Body of pancreas (tissue), 4 donors: ENCODE measurements around the gene ABCA8. TPM values are rescaled to one million over a fixed set of nuclear protein-coding genes. Genes with fewer than 3 reads are reported as not detected.
"Not testable (repeated sequence)": the region's sequence is repeated elsewhere in the genome, so short reads cannot be mapped to it uniquely, and the experiment has no call there.

Experiments
- ATAC-seq: fragments of 150-250 bp; one replicate; pipeline ENCODE4 v1.9.1; 2016
- DNase-seq, 4 donors: peaks; one replicate each; pipeline ENCODE4 v3.0.0-alpha.2; 2019
- H3K27ac ChIP-seq, 4 donors: fragments of 200-600 bp; sonication (generic); 1 replicate in 3 of 4; 2 replicates in 1 of 4; pipeline versions ENCODE4 v1.5.1 to v1.6.1; 2016 to 2019; ENCODE audit warnings: mild to moderate bottlenecking in 1 of 4, mixed read lengths in 1 of 4, moderate library complexity in 1 of 4
- H3K27me3 ChIP-seq, 2 donors: fragments of 200-600 bp; sonication (generic); one replicate each; pipeline ENCODE4 v1.6.0; 2016; ENCODE audit warnings: mild to moderate bottlenecking in 1 of 2
- H3K36me3 ChIP-seq, 2 donors: fragments of 200-600 bp; sonication (generic); replicated peaks in 1 of 2; 2 replicates each; pipeline ENCODE4 v1.5.1; 2016; ENCODE audit warnings: low read depth in 2 of 2; ENCODE audit not compliant: insufficient read depth in 1 of 2
- H3K4me1 ChIP-seq: fragments of 200-600 bp; sonication (generic); one replicate; pipeline ENCODE4 v1.6.0; 2016
- H3K4me3 ChIP-seq, 2 donors: fragments of 200-600 bp; sonication (generic); 1 replicate in 1 of 2; 2 replicates in 1 of 2; pipeline ENCODE4 v1.5.1; 2016 to 2019
- H3K9me3 ChIP-seq, 3 donors: fragments of 200-600 bp; sonication (generic); 1 replicate in 2 of 3; 2 replicates in 1 of 3; pipeline ENCODE4 v1.5.1; 2016
- POLR2A ChIP-seq, 3 donors: fragments of 450-650 bp; IDR thresholded peaks; one replicate each; pipeline ENCODE4 v1.6.1; 2016; ENCODE audit warnings: antibody characterized with exemption in 3 of 3, mild to moderate bottlenecking in 2 of 3
- WGBS, 2 donors: methylation state at CpG; one replicate each; pipeline ENCODE4 v1.1.5; 2017; 5-methylcytosine and 5-hydroxymethylcytosine counted together
- intact Hi-C: fragments of 100-400 bp; cut with DNase I; formaldehyde crosslinking; loops from one replicate; pipeline ENCODE4 v1.15.1; 2023
- total RNA-seq, 2 donors: library from RNA; depleted of rRNA; stranded (reverse); fragments of >200 nt; gene quantifications; one replicate each; pipeline ENCODE4 v1.1.0, GENCODE V29; 2016
- TF ChIP-seq, protein P1 (sequence below), 7 experiments: fragments of 450-650 bp in 4 of 7; fragments of 200-600 bp in 3 of 7; sonication (generic) in 3 of 7; IDR thresholded peaks; one replicate each; pipeline ENCODE4 v1.5.1; 2016 to 2019; ENCODE audit warnings: antibody characterized with exemption in 7 of 7

Gene ABCA8
- total RNA-seq, 2 donors from 2014 or later = 10.4 to 16.8 TPM

DNA sequence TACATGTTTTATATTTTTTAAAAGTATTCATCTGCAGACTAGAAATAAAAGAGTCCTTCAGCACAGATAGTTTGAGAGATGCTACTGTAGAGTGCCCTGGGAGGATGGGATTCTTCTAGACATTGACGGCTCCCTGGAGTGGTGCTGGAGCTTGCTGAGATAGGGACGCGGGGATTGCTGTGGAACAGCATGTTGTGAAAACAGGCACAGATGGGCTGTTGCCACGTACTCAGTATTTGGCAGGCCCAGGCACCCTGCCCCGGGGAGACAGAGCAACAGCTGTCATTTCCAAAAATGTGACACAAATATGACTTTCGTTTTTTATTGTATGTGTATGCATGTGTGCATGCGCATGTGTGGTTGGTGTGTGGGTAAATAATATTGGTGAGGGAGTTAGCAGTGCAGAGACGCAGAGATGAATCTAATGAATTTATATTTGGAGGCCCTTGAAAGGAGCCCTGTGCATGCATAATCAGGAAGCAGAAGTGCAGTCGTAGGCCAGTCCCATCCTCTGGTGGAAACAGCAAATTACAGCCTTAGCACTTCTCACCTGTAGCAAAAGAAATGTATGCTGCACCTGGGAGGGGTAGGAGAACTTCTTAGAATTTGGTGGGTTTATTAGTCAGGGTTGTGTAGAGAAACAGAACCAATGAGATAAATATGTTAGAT lies 6.2 kb upstream of the ABCA8 start:
- WGBS, 2 donors = 68 to 74% methylated on average over 9 of the region's 9 CpGs
- Histone ChIP-seq H3K9me3 (peaks cover 0 to 5% (median 0%) of the 10 kb centered on the region in 3 donors), H3K27ac (no peak overlapping the region), H3K4me1 (no peaks in the 10 kb centered on the region), H3K4me3 (no peak overlapping the region), H3K36me3 (no peaks in the 10 kb centered on the region), H3K27me3 (no peaks in the 10 kb centered on the region)
- TF ChIP-seq, protein P1, sequence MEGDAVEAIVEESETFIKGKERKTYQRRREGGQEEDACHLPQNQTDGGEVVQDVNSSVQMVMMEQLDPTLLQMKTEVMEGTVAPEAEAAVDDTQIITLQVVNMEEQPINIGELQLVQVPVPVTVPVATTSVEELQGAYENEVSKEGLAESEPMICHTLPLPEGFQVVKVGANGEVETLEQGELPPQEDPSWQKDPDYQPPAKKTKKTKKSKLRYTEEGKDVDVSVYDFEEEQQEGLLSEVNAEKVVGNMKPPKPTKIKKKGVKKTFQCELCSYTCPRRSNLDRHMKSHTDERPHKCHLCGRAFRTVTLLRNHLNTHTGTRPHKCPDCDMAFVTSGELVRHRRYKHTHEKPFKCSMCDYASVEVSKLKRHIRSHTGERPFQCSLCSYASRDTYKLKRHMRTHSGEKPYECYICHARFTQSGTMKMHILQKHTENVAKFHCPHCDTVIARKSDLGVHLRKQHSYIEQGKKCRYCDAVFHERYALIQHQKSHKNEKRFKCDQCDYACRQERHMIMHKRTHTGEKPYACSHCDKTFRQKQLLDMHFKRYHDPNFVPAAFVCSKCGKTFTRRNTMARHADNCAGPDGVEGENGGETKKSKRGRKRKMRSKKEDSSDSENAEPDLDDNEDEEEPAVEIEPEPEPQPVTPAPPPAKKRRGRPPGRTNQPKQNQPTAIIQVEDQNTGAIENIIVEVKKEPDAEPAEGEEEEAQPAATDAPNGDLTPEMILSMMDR (IDR thresholded peaks at IDR 0.05) = no peak
- TF ChIP-seq POLR2A (IDR thresholded peaks at IDR 0.05) = no peak
- ATAC-seq (no peak), DNase-seq (no peak)
- intact Hi-C loops = no loop called here

DNA sequence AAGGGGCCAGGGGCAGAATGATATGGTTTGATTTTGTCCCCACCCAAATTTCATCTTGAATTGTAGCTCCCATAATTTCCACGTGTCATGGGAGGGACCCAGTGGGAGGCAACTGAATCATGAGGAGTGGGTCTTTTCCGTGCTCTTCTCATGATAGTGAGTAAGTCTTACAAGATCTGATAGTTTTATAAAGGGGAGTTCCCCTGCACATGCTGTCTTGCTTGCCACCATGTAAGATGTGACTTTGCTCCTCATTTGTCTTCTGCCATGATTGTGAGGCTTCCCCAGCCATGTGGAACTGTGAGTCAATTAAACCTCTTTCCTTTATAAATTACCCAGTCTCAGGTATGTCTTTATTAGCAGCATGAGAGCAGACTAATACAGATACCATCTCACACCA lies 3.9 kb upstream of the ABCA8 start:
- ATAC-seq, H3K27me3 ChIP-seq, H3K27ac ChIP-seq, H3K4me3 ChIP-seq, H3K36me3 ChIP-seq, H3K9me3 ChIP-seq, intact Hi-C loops, DNase-seq, H3K4me1 ChIP-seq: not testable (repeated sequence)
- WGBS, 2 donors = 95 to 100% methylated on average over 2 of the region's 2 CpGs

DNA sequence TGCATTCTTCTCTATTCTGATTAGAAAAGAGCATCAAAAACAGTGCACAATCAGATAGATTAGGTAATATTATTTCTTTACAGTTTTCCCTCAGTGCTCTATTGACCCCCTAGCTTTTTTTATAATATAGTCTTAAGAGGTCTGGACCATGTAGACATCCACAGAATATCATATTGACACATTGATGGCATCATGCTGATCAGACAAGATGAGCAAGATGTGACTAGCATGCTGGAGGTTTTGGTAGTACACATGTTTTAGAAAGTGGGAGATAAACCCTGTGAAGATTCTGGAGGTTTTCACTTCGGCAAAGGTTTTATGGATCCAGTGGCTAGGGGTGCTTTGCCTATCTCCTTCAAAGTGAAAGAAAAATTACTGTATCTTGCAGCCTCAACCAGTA lies 2.8 kb upstream of the ABCA8 start:
- Histone ChIP-seq H3K27me3 (no peaks in the 10 kb centered on the region), H3K27ac (no peak overlapping the region), H3K36me3 (no peaks in the 10 kb centered on the region), H3K9me3 (peaks cover 0 to 5% (median 0%) of the 10 kb centered on the region in 3 donors), H3K4me1 (peaks cover 6% of the 10 kb centered on the region), H3K4me3 (no peak overlapping the region)
- DNase-seq = no peak
- intact Hi-C loops = no loop called here
- ATAC-seq = no peak
- TF ChIP-seq POLR2A (IDR thresholded peaks at IDR 0.05) = no peak
- TF ChIP-seq, protein P1 (IDR thresholded peaks at IDR 0.05) = no peak
- 89 to 91% methylated on average over 1 of the region's 1 CpG for WGBS, 2 donors

DNA sequence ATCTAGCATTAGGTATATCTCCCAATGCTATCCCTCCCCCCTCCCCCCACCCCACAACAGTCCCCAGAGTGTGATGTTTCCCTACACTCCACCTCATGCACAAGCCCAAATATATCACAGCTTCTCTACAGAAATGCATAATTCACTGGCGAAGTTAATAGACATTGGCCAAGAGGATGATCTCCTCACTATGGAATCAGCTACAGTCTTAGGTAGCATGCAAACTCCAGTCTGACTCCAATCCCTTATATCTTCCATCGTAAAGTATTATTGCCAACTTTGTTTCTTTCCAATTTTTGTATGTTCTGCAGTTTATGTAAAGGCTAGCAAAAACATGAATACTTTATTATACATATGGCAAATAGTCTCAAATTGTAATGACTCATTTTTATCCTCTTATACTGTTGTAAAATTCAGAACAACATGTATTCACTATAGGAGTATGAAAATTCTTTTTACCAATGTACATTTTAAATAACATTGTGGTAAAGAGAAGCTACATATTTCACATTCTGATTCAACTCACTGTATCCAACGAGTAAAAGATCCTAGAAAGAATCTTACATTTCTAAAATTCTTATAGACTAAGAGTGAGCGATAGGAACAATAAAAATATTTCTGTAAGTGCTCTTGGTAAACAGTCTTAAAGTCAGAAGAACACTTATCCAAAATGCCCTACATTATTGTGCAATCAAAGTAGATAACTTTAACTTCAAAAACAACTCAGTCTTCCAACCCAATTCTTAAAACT lies 871 bp downstream of the ABCA8 start:
- TF ChIP-seq, protein P1 (IDR thresholded peaks at IDR 0.05) = no peak
- TF ChIP-seq POLR2A (IDR thresholded peaks at IDR 0.05) = no peak
- Histone ChIP-seq H3K4me3 (no peak overlapping the region), H3K4me1 (peaks cover 6% of the 10 kb centered on the region), H3K9me3 (no peaks in the 10 kb centered on the region), H3K27ac (no peak overlapping the region), H3K36me3 (no peaks in the 10 kb centered on the region), H3K27me3 (no peaks in the 10 kb centered on the region)
- no peak for DNase-seq
- ATAC-seq = no peak
- 77 to 79% methylated on average over 4 of the region's 4 CpGs for WGBS, 2 donors
- intact Hi-C loops = no loop called here

DNA sequence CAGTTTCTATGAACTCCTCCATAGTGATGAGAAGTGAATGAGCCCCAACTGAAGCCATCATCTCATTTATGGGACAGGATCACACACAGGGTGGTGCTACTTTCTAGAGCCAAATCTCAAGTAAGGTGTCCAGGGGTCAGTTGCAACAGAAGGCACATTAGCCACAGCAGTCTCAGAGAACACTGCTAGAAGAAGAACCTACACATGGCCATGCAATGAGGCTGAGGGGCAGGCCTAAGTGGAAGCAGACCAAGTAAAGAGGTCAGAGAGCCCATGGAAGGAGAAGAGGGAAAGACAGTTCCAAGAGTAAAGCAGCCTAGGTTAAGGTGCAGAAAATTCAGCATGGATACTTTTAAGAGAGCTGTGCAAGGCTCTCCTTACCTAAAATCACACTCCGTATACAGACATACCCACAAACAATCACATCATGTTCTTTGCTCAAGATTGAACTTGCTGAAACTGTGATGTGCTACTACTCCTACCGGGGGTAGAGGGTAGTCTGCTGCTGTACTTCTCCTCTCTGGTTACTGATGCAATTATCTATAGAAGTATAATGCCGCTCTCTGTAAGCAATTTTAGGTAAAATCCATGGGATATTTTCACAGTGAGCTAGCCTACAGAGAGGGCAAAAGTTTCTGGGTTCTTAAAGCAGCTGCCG lies 1.7 kb downstream of the ABCA8 start:
- DNase-seq (no peak), ATAC-seq (no peak)
- Histone ChIP-seq H3K4me3 (no peak overlapping the region), H3K4me1 (peaks cover 6% of the 10 kb centered on the region), H3K27me3 (no peaks in the 10 kb centered on the region), H3K36me3 (no peaks in the 10 kb centered on the region), H3K27ac (no peak overlapping the region), H3K9me3 (no peaks in the 10 kb centered on the region)
- TF ChIP-seq POLR2A (IDR thresholded peaks at IDR 0.05) = no peak
- TF ChIP-seq, protein P1 (IDR thresholded peaks at IDR 0.05) = no peak
- WGBS, 2 donors = 89 to 95% methylated on average over 4 of the region's 4 CpGs
- intact Hi-C loops = no loop called here
